Neutrophil (primary cell): ENCODE data around the gene ANKRD6.

Experiments used
- H3K27ac ChIP-seq: fragments of 200-600 bp; sonication (generic); 2 replicates; pipeline ENCODE4 v1.5.1; 2016; ENCODE audit warnings: mild to moderate bottlenecking, moderate library complexity
- H3K27me3 ChIP-seq: fragments of 200-600 bp; sonication (generic); 2 replicates; pipeline ENCODE4 v1.6.0; 2016; ENCODE audit warnings: mild to moderate bottlenecking
- H3K36me3 ChIP-seq: fragments of 200-600 bp; sonication (generic); 2 replicates; pipeline ENCODE4 v1.5.1; 2017
- H3K4me1 ChIP-seq, 2 experiments: fragments of 200-600 bp in 1 of 2; sonication (generic) in 1 of 2; 1 replicate in 1 of 2; 2 replicates in 1 of 2; pipeline versions ENCODE4 v1.5.1 to v1.6.1; 2013 to 2016; ENCODE audit warnings: low read depth in 1 of 2, low read length in 1 of 2, mild to moderate bottlenecking in 1 of 2, moderate library complexity in 1 of 2; ENCODE audit not compliant: control insufficient read depth in 1 of 2, insufficient read depth in 1 of 2
- H3K4me3 ChIP-seq, 2 experiments: fragments of 200-600 bp in 1 of 2; sonication (generic) in 1 of 2; 1 replicate in 1 of 2; 2 replicates in 1 of 2; pipeline ENCODE4 v1.5.1; 2013 to 2016; ENCODE audit warnings: low read depth in 1 of 2, low read length in 1 of 2, mild to moderate bottlenecking in 1 of 2, moderate library complexity in 1 of 2
- H3K9me3 ChIP-seq: fragments of 200-600 bp; sonication (generic); 2 replicates; pipeline ENCODE4 v1.5.1; 2016
- TF ChIP-seq, protein P1 (sequence below): fragments of 200-600 bp; sonication (generic); IDR thresholded peaks from 2 replicates; pipeline ENCODE4 v1.5.1; 2016; ENCODE audit warnings: antibody characterized with exemption

Gene ANKRD6

GRCh38 chr6:89596056-89596455 is 163.1 kb downstream of the ANKRD6 start:
- H3K27me3 ChIP-seq, result no peaks in the 10 kb centered on the region
- no peaks in the 10 kb centered on the region for H3K9me3 ChIP-seq
- no peaks in the 10 kb centered on the region for H3K36me3 ChIP-seq
- H3K27ac ChIP-seq, result no peak overlapping the region
- TF ChIP-seq, protein P1, sequence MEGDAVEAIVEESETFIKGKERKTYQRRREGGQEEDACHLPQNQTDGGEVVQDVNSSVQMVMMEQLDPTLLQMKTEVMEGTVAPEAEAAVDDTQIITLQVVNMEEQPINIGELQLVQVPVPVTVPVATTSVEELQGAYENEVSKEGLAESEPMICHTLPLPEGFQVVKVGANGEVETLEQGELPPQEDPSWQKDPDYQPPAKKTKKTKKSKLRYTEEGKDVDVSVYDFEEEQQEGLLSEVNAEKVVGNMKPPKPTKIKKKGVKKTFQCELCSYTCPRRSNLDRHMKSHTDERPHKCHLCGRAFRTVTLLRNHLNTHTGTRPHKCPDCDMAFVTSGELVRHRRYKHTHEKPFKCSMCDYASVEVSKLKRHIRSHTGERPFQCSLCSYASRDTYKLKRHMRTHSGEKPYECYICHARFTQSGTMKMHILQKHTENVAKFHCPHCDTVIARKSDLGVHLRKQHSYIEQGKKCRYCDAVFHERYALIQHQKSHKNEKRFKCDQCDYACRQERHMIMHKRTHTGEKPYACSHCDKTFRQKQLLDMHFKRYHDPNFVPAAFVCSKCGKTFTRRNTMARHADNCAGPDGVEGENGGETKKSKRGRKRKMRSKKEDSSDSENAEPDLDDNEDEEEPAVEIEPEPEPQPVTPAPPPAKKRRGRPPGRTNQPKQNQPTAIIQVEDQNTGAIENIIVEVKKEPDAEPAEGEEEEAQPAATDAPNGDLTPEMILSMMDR, result no peak
- no peaks in the 10 kb centered on the region for H3K4me1 ChIP-seq
- no peak overlapping the region for H3K4me3 ChIP-seq

DNA sequence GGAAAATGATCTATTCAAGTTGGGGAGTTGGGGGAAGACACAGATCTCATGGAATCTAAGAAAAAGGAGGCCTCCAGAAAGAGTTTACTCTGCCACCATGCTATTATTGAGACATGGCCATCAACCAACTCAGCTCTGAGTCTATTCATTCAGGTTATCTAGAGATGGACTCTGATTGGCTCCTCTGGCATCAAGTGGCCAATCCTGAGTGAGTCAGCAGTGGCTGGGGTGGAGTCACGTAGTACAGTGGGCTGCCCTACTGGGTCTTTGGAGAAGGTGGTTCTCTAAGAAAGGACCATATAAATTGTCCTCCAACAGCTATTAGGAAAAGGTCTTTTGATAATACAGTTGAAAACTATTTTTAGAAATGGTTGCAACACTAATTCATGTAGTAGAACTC is 163.5 kb downstream of the ANKRD6 start:
- TF ChIP-seq, protein P1, result no peak
- Histone ChIP-seq H3K27ac (no peak overlapping the region), H3K36me3 (no peaks in the 10 kb centered on the region)

DNA sequence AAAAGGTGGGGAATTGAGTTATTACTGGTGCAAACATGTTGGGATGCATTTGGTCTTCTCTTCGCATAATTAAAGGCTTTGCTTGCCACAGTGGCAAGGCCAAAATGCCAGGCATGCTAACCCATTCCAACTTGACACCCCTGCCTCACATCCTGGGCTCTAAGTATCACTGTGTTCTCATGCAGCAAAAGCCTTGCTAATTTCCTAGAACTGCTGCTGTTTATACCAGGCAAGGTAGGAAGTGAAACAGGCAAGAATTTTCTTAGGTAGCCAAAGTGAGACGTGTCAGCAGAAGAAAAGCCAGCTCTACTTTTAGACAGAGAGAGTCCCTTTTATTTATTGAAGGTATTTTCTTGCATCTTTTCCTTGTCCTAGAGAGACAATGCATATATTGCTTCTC is 164.4 kb downstream of the ANKRD6 start:
- Histone ChIP-seq H3K36me3 (no peaks in the 10 kb centered on the region), H3K4me3 (no peak overlapping the region), H3K27ac (no peak overlapping the region), H3K27me3 (no peaks in the 10 kb centered on the region), H3K9me3 (no peaks in the 10 kb centered on the region), H3K4me1 (no peaks in the 10 kb centered on the region)
- TF ChIP-seq, protein P1, result no peak

More for the DNA sequence above, 163.5 kb downstream of the ANKRD6 start:
- Histone ChIP-seq H3K9me3 (no peaks in the 10 kb centered on the region), H3K4me3 (no peak overlapping the region), H3K4me1 (no peaks in the 10 kb centered on the region), H3K27me3 (no peaks in the 10 kb centered on the region)

- H3K27me3 ChIP-seq, result no peaks in the 10 kb centered on the region
- TF ChIP-seq, protein P1, result no peak
These were observed 165.0 kb downstream of the ANKRD6 start for GRCh38 chr6:89597988-89598387.

DNA sequence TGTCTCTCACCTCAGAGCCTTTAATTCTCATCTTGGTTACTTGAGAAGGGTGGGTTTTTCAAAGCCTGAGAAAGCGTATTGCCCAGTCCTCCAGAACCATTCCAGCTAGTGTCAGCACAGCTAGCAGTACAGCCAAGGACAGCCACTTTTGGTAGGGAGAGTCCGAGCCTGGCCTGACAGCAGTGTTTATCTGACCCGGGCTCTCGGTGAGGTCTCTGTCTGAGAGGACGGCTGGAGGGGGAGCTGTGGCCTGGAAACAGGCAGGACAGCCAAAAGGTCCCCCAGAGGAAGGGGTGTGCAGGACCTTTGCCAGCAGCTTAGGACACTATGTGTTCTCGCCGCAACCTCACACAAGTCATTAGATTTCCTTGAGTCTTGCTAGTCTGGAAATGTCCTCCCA is 166.8 kb downstream of the ANKRD6 start:
- no peak overlapping the region for H3K27ac ChIP-seq
- H3K9me3 ChIP-seq, result no peaks in the 10 kb centered on the region
- no peaks in the 10 kb centered on the region for H3K4me1 ChIP-seq
- no peaks in the 10 kb centered on the region for H3K36me3 ChIP-seq
- H3K27me3 ChIP-seq, result no peaks in the 10 kb centered on the region
- no peak overlapping the region for H3K4me3 ChIP-seq
- TF ChIP-seq, protein P1, result no peak

More at GRCh38 chr6:89597988-89598387, 165.0 kb downstream of the ANKRD6 start:
- Histone ChIP-seq H3K4me3 (no peak overlapping the region), H3K36me3 (no peaks in the 10 kb centered on the region), H3K27ac (no peak overlapping the region), H3K4me1 (no peaks in the 10 kb centered on the region), H3K9me3 (no peaks in the 10 kb centered on the region)

GRCh38 chr6:89602166-89602565 is 169.2 kb downstream of the ANKRD6 start:
- TF ChIP-seq, protein P1, result no peak
- Histone ChIP-seq H3K4me1 (no peaks in the 10 kb centered on the region), H3K4me3 (no peak overlapping the region), H3K27me3 (no peaks in the 10 kb centered on the region), H3K27ac (no peak overlapping the region), H3K9me3 (no peaks in the 10 kb centered on the region), H3K36me3 (no peaks in the 10 kb centered on the region)
